Measurements from ENCODE around the gene BUB1B. TPM values are rescaled to one million over a fixed set of nuclear protein-coding genes. Genes with fewer than 3 reads are reported as not detected.
"Not testable (repeated sequence)": the region's sequence is repeated elsewhere in the genome, so short reads cannot be mapped to it uniquely, and the experiment has no call there.

BUB1B gene
- polyA plus RNA-seq, 1 of the 3 experiments (the other 2 are of a cell fraction): 12.6 TPM

- H3K4me2 ChIP-seq: no peak overlapping the region
- no peak for DNase-seq
- H3K9ac ChIP-seq: no peak overlapping the region
- WGBS (ENCODE audit: low lambda C conversion rate): 79% methylated on average over 9 of the region's 9 CpGs
- H3K4me3 ChIP-seq (ENCODE audit: low read depth in 2 of 2, low read length in 1 of 2): no peak overlapping the region
- H3K79me2 ChIP-seq (ENCODE audit: insufficient read depth): no peaks in the 10 kb centered on the region
- H3K36me3 ChIP-seq (replicated peaks in 1 of 2; ENCODE audit: control insufficient read depth in 1 of 2, insufficient read depth in 2 of 2, low read length in 1 of 2): no peaks in the 10 kb centered on the region
- H3F3A ChIP-seq (replicated peaks; ENCODE audit: insufficient read depth): no peaks in the 10 kb centered on the region
- no peaks in the 10 kb centered on the region for H3K9me3 ChIP-seq
- TF ChIP-seq EZH2phosphoT487 (IDR thresholded peaks at IDR 0.05; ENCODE audit: borderline replicate concordance, low read depth) (no peak), YY1 (IDR thresholded peaks at IDR 0.05; ENCODE audit: low read depth) (no peak), FOSL2 (IDR thresholded peaks at IDR 0.05; ENCODE audit: borderline replicate concordance, low read depth) (no peak), TCF12 (IDR thresholded peaks at IDR 0.05) (no peak), TAF1 (IDR thresholded peaks at IDR 0.05; ENCODE audit: borderline replicate concordance, low read depth, low read length) (no peak), RAD21 (IDR thresholded peaks at IDR 0.05; ENCODE audit: low read length) (no peak)
- no peak overlapping the region for H3K27ac ChIP-seq (ENCODE audit: low read depth in 2 of 2, low read length in 1 of 2)
- no peaks in the 10 kb centered on the region for H3K9me2 ChIP-seq
- ChIA-PET CTCF (no interaction called here), POLR2A (no interaction called here)
- H3K27me3 ChIP-seq (ENCODE audit: insufficient read depth): no peaks in the 10 kb centered on the region
- H3K4me1 ChIP-seq (ENCODE audit: control insufficient read depth in 1 of 2, insufficient read depth in 2 of 2, low read depth in 1 of 2, low read length in 1 of 2): no peaks in the 10 kb centered on the region
- H2AFZ ChIP-seq (ENCODE audit: low read depth): no peak overlapping the region
- H4K20me1 ChIP-seq (ENCODE audit: insufficient read depth): no peaks in the 10 kb centered on the region
Measured at GRCh38 chr15:40134885-40135284, 26.0 kb upstream of the BUB1B start.

- H3F3A ChIP-seq (replicated peaks; ENCODE audit: insufficient read depth); H3K4me1 ChIP-seq (ENCODE audit: control insufficient read depth in 1 of 2, insufficient read depth in 2 of 2, low read depth in 1 of 2, low read length in 1 of 2); H3K79me2 ChIP-seq (ENCODE audit: insufficient read depth); H2AFZ ChIP-seq (ENCODE audit: low read depth); H3K27me3 ChIP-seq (ENCODE audit: insufficient read depth); H3K36me3 ChIP-seq (replicated peaks in 1 of 2; ENCODE audit: control insufficient read depth in 1 of 2, insufficient read depth in 2 of 2, low read length in 1 of 2); CTCF ChIA-PET; H4K20me1 ChIP-seq (ENCODE audit: insufficient read depth); H3K4me2 ChIP-seq; H3K9ac ChIP-seq; H3K4me3 ChIP-seq (ENCODE audit: low read depth in 2 of 2, low read length in 1 of 2); H3K9me3 ChIP-seq; H3K27ac ChIP-seq (ENCODE audit: low read depth in 2 of 2, low read length in 1 of 2); DNase-seq; H3K9me2 ChIP-seq; POLR2A ChIA-PET: not testable (repeated sequence)
- WGBS (ENCODE audit: low lambda C conversion rate): 46% methylated on average over 1 of the region's 1 CpG
Measured at GRCh38 chr15:40135846-40136450, 24.9 kb upstream of the BUB1B start.

GRCh38 chr15:40136470-40137302 lies 24.2 kb upstream of the BUB1B start:
- CTCF ChIA-PET: no interaction called here
- no peak overlapping the region for H3K9ac ChIP-seq
- DNase-seq: no peak

More at GRCh38 chr15:40136470-40137302, 24.2 kb upstream of the BUB1B start:
- H3K36me3 ChIP-seq (replicated peaks in 1 of 2; ENCODE audit: control insufficient read depth in 1 of 2, insufficient read depth in 2 of 2, low read length in 1 of 2): no peaks in the 10 kb centered on the region
- H3K9me2 ChIP-seq: no peaks in the 10 kb centered on the region
- H3K79me2 ChIP-seq (ENCODE audit: insufficient read depth): no peaks in the 10 kb centered on the region
- no peaks in the 10 kb centered on the region for H4K20me1 ChIP-seq (ENCODE audit: insufficient read depth)
- no peak overlapping the region for H2AFZ ChIP-seq (ENCODE audit: low read depth)
- POLR2A ChIA-PET: no interaction called here
- TF ChIP-seq TAF1 (IDR thresholded peaks at IDR 0.05; ENCODE audit: borderline replicate concordance, low read depth, low read length): no peak
- no peak for TF ChIP-seq NFIC (IDR thresholded peaks at IDR 0.05; ENCODE audit: borderline replicate concordance)
- no peak for TF ChIP-seq EZH2phosphoT487 (IDR thresholded peaks at IDR 0.05; ENCODE audit: borderline replicate concordance, low read depth)
- no peak for TF ChIP-seq RXRA (IDR thresholded peaks at IDR 0.05; ENCODE audit: borderline replicate concordance, low read depth)
- TF ChIP-seq REST (IDR thresholded peaks at IDR 0.05; ENCODE audit: low read depth, low read length): no peak
- TF ChIP-seq GATA2 (CRISPR knock-in tag; IDR thresholded peaks at IDR 0.05): no peak
- TF ChIP-seq MXI1 (IDR thresholded peaks at IDR 0.05; ENCODE audit: low read depth, low read length): no peak
- no peak for TF ChIP-seq PBX3 (IDR thresholded peaks at IDR 0.05)
- no peak for TF ChIP-seq RAD21 (IDR thresholded peaks at IDR 0.05; ENCODE audit: low read length)
- no peak for TF ChIP-seq CHD2 (IDR thresholded peaks at IDR 0.05; ENCODE audit: low read length, partially characterized antibody)
- TF ChIP-seq USF2 (IDR thresholded peaks at IDR 0.05; ENCODE audit: borderline replicate concordance, low read depth, low read length): no peak
- TF ChIP-seq GABPA (IDR thresholded peaks at IDR 0.05; ENCODE audit: low read depth): no peak
- H3K4me2 ChIP-seq: no peak overlapping the region
- no peaks in the 10 kb centered on the region for H3F3A ChIP-seq (replicated peaks; ENCODE audit: insufficient read depth)
- no peak overlapping the region for H3K4me3 ChIP-seq (ENCODE audit: low read depth in 2 of 2, low read length in 1 of 2)
- no peaks in the 10 kb centered on the region for H3K9me3 ChIP-seq
- 77% methylated on average over 5 of the region's 6 CpGs for WGBS (ENCODE audit: low lambda C conversion rate)
- H3K4me1 ChIP-seq (ENCODE audit: control insufficient read depth in 1 of 2, insufficient read depth in 2 of 2, low read depth in 1 of 2, low read length in 1 of 2): no peaks in the 10 kb centered on the region
- no peak overlapping the region for H3K27ac ChIP-seq (ENCODE audit: low read depth in 2 of 2, low read length in 1 of 2)
- no peaks in the 10 kb centered on the region for H3K27me3 ChIP-seq (ENCODE audit: insufficient read depth)
